Loucy (cell line): ENCODE measurements around the gene UBE2Q2.

Source experiments
- H2AFZ ChIP-seq: fragments of 200-600 bp; sonication (generic); 2 replicates; pipeline ENCODE4 v1.6.0; 2016; ENCODE audit warnings: antibody characterized with exemption, mild to moderate bottlenecking, low read length, moderate library complexity
- H3F3A ChIP-seq: fragments of 200-600 bp; 2 replicates; pipeline ENCODE4 v1.6.0; 2016; ENCODE audit warnings: antibody characterized with exemption, low read depth, mild to moderate bottlenecking
- H3K27me3 ChIP-seq: fragments of 200-600 bp; sonication (generic); 2 replicates; pipeline ENCODE4 v1.6.1; 2014; ENCODE audit warnings: low read length, mild to moderate bottlenecking; ENCODE audit not compliant: insufficient read depth, poor library complexity, severe bottlenecking
- H3K36me3 ChIP-seq: fragments of 200-600 bp; sonication (generic); 2 replicates; pipeline ENCODE4 v1.6.1; 2016; ENCODE audit warnings: low read length; ENCODE audit not compliant: insufficient read depth
- H3K4me1 ChIP-seq: fragments of 200-600 bp; sonication (generic); 2 replicates; pipeline ENCODE4 v1.5.1; 2014; ENCODE audit warnings: low read length, mild to moderate bottlenecking; ENCODE audit not compliant: insufficient read depth, poor library complexity, severe bottlenecking
- H3K4me2 ChIP-seq: fragments of 200-600 bp; sonication (generic); 2 replicates; pipeline ENCODE4 v1.6.0; 2014; ENCODE audit warnings: antibody characterized with exemption, low read length, low read depth, mild to moderate bottlenecking; ENCODE audit not compliant: poor library complexity, severe bottlenecking
- H3K4me3 ChIP-seq: fragments of 200-600 bp; sonication (generic); 2 replicates; pipeline ENCODE4 v1.5.1; 2014; ENCODE audit warnings: low read length, mild to moderate bottlenecking, mixed read lengths; ENCODE audit not compliant: poor library complexity, severe bottlenecking
- H3K79me2 ChIP-seq: fragments of 200-600 bp; sonication (generic); 2 replicates; pipeline ENCODE4 v1.6.1; 2014; ENCODE audit warnings: low read length; ENCODE audit not compliant: insufficient read depth
- H3K9ac ChIP-seq: fragments of 200-600 bp; sonication (generic); 2 replicates; pipeline ENCODE4 v1.6.0; 2014; ENCODE audit warnings: mild to moderate bottlenecking, low read depth, low read length, moderate library complexity; ENCODE audit not compliant: poor library complexity, severe bottlenecking
- H3K9me2 ChIP-seq: fragments of 200-600 bp; sonication (generic); replicated peaks from 2 replicates; pipeline ENCODE4 v1.6.1; 2016; ENCODE audit warnings: low read depth, low read length, mixed read lengths
- H3K9me3 ChIP-seq: fragments of 200-600 bp; sonication (generic); 2 replicates; pipeline ENCODE4 v1.6.1; 2014; ENCODE audit warnings: mild to moderate bottlenecking, antibody characterized with exemption, low read length, low read depth; ENCODE audit not compliant: insufficient read depth
- H4K20me1 ChIP-seq: fragments of 200-600 bp; sonication (generic); 2 replicates; pipeline ENCODE4 v1.6.0; 2014; ENCODE audit warnings: antibody characterized with exemption, low read length, mild to moderate bottlenecking; ENCODE audit not compliant: insufficient read depth, poor library complexity, severe bottlenecking
- CTCF ChIP-seq: fragments of 200-600 bp; sonication (generic); conservative IDR thresholded peaks from 2 replicates; pipeline ENCODE4 v1.5.1; 2014; ENCODE audit warnings: mild to moderate bottlenecking, antibody characterized with exemption, low read length
- EZH2phosphoT487 ChIP-seq: fragments of 200-600 bp; IDR thresholded peaks from 2 replicates; pipeline ENCODE4 v1.6.1; 2018; ENCODE audit warnings: antibody characterized with exemption, mild to moderate bottlenecking, moderate library complexity, borderline replicate concordance

UBE2Q2 gene

GRCh38 chr15:75809986-75810750, 33.1 kb upstream of the UBE2Q2 start:
- TF ChIP-seq EZH2phosphoT487 (no peak), CTCF (peak; percentile 76)
- H4K20me1 ChIP-seq, result no peaks in the 10 kb centered on the region
- H2AFZ ChIP-seq, result 0 out of 2 replicates have a peak overlapping the region, but pooled peaks have one; percentile 41
- no peak overlapping the region for H3K9ac ChIP-seq
- H3K79me2 ChIP-seq, result no peaks in the 10 kb centered on the region
- H3K4me2 ChIP-seq, result no peak overlapping the region
- H3K9me2 ChIP-seq, result no peaks in the 10 kb centered on the region
- no peaks in the 10 kb centered on the region for H3K4me1 ChIP-seq
- no peaks in the 10 kb centered on the region for H3K9me3 ChIP-seq
- no peaks in the 10 kb centered on the region for H3K36me3 ChIP-seq
- no peaks in the 10 kb centered on the region for H3K27me3 ChIP-seq
- H3F3A ChIP-seq, result no peaks in the 10 kb centered on the region
- no peak overlapping the region for H3K4me3 ChIP-seq

GRCh38 chr15:75810874-75811498, 32.3 kb upstream of the UBE2Q2 start:
- Histone ChIP-seq H3K36me3 (no peaks in the 10 kb centered on the region), H3K4me3 (no peak overlapping the region), H3K9me3 (no peaks in the 10 kb centered on the region), H3K9me2 (no peaks in the 10 kb centered on the region), H3F3A (no peaks in the 10 kb centered on the region), H3K4me1 (no peaks in the 10 kb centered on the region), H3K9ac (no peak overlapping the region), H3K4me2 (no peak overlapping the region), H3K79me2 (no peaks in the 10 kb centered on the region), H3K27me3 (no peaks in the 10 kb centered on the region), H4K20me1 (no peaks in the 10 kb centered on the region), H2AFZ (no peak overlapping the region)
- TF ChIP-seq CTCF, result no peak
- TF ChIP-seq EZH2phosphoT487, result no peak

- Histone ChIP-seq H3K4me1 (no peaks in the 10 kb centered on the region), H2AFZ (no peak overlapping the region), H3K9ac (no peak overlapping the region), H3K27me3 (no peaks in the 10 kb centered on the region), H3K36me3 (no peaks in the 10 kb centered on the region), H3K9me2 (no peaks in the 10 kb centered on the region), H4K20me1 (no peaks in the 10 kb centered on the region), H3K4me2 (no peak overlapping the region), H3K79me2 (no peaks in the 10 kb centered on the region), H3F3A (no peaks in the 10 kb centered on the region), H3K4me3 (no peak overlapping the region), H3K9me3 (no peaks in the 10 kb centered on the region)
- no peak for TF ChIP-seq CTCF
- no peak for TF ChIP-seq EZH2phosphoT487
Observed at GRCh38 chr15:75811626-75812025, 31.6 kb upstream of the UBE2Q2 start.
